ENCODE measurements around the gene USP40. TPM values are rescaled to one million over a fixed set of nuclear protein-coding genes. Genes with fewer than 3 reads are reported as not detected.

The USP40 gene
- total and polyA plus RNA-seq, 2 donors = 16.0 to 59.6 TPM

DNA sequence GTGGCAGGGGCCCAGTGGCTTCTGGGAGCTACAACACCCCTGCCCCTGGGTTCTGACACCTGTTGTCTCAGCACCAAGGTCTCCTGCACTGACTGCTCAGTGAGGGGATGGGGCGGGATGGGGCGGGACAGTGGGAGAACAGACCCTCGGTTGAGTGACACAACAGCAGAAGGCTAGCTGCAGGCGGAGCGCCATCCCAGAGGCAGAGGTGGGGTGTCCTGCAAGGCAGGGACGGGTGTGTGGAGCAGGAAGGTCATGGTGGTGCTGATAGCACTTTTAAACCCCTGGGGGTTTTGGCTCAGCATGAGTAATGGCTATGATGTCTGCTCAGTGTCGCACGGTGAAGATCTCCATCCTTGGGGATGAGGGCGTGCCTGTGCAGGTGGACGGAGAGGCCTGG lies 107.2 kb downstream of the USP40 start:
- WGBS = 94% methylated on average over 10 of the region's 10 CpGs

DNA sequence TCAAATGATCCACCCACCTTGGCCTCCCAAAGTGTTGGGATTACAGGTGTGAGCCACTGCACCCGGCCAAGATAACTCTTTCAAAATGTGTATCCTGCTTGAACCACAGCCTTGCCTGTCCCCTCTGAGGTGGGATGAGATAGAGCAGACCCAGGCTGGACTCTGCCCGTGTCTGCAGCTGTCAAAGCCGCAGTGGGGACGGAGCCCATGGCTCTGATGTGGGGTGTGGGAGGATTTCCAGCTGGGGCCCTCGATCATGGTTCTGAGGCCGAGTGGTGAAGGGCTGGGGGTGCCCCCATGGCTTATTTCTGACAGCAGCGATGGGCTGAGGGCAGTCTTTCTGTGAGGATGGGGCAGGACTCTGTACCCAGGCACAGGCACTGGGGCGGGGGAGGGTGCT lies 107.8 kb downstream of the USP40 start:
- H3K4me1 ChIP-seq (ENCODE audit: insufficient read depth) = no peaks in the 10 kb centered on the region
- H3K27ac ChIP-seq (ENCODE audit: low read depth) = no peak overlapping the region
- no peak overlapping the region for H3K4me3 ChIP-seq (ENCODE audit: low read depth, low read length)
- DNase-seq (ENCODE audit: extremely low spot score) = no peak
- peaks cover 7% of the 10 kb centered on the region for H3K36me3 ChIP-seq (ENCODE audit: insufficient read depth)
- 92% methylated on average over 8 of the region's 8 CpGs for WGBS

More for the DNA sequence above, 107.2 kb downstream of the USP40 start:
- Histone ChIP-seq H3K4me1 (ENCODE audit: insufficient read depth) (no peaks in the 10 kb centered on the region), H3K27ac (ENCODE audit: low read depth) (no peak overlapping the region), H3K4me3 (ENCODE audit: low read depth, low read length) (no peak overlapping the region), H3K36me3 (ENCODE audit: insufficient read depth) (peaks cover 10% of the 10 kb centered on the region)
- no peak for DNase-seq (ENCODE audit: extremely low spot score)

DNA sequence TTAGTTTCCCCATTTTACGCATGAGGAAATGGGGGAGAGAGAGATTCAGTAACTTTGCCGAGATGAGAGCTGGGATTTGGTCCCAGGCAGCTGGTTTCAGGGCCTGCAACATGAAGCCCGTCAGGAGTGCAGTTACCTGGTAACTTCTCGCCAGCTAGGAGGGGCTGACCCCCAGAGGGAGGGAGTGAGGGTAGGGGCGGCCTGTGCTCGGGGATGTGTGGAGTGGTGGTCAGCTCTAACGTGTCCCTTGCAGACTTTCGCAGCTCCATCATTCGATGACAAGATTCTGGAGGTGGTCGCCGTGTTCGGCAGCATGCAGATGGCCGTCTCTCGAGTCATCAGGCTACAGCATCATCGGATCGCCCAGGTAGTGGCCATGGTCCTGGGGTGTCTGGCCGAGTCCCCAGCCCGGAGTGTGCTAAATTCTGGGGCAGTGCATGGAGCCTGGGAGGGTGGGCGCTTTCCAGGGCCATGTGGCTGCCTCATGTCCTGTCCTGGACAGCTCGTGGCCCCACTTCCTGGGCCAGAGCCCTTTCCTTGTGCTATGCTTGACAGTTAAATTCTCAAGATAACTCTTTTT lies 108.5 kb downstream of the USP40 start:
- DNase-seq (ENCODE audit: extremely low spot score) = no peak
- H3K27ac ChIP-seq (ENCODE audit: low read depth) = no peak overlapping the region
- peaks cover 7% of the 10 kb centered on the region for H3K36me3 ChIP-seq (ENCODE audit: insufficient read depth)
- 94% methylated on average over 20 of the region's 20 CpGs for WGBS
- no peaks in the 10 kb centered on the region for H3K4me1 ChIP-seq (ENCODE audit: insufficient read depth)
- H3K4me3 ChIP-seq (ENCODE audit: low read depth, low read length) = no peak overlapping the region

DNA sequence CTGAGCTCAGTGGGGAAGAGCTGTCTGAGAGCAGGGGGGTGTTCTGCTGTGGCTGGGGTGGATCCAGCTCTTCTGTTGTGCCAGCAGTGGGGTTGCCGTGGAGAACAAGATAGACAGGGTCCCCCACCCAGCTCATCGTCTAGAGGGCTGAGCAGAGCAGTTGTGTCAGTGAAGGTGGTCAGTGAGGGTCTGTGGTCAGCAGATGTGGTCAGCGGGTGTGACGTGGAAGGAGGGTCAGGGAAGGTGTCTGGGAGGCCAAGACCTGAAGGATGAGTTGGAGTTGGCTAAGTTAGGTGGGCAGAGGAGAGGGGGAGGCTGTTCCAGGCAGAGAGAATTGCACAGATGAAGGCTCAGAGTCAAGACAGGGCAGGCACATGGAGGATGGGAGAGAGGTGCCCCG lies 109.2 kb downstream of the USP40 start:
- peaks cover 7% of the 10 kb centered on the region for H3K36me3 ChIP-seq (ENCODE audit: insufficient read depth)
- no peak for DNase-seq (ENCODE audit: extremely low spot score)
- 94% methylated on average over 5 of the region's 5 CpGs for WGBS

DNA sequence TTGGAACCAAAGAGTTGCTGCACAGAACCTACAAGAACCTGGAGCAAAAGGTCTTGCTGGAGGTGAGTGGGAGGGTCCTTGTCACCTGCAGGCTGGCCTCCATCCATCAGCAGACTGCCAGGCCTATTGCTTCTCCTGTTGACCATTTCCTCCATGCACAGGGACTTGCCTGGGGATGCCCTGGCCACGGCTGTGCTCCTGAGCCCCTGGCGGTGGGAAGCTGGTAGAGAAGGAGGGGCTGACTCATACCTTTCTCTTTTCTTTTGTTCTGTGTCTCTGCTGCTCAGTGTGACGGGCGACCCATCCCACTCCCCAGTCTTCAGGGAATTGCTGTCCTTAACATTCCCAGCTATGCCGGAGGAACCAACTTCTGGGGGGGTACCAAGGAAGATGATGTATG lies 109.6 kb downstream of the USP40 start:
- H3K36me3 ChIP-seq (ENCODE audit: insufficient read depth) = peaks cover 7% of the 10 kb centered on the region
- no peak for DNase-seq (ENCODE audit: extremely low spot score)
- 85% methylated on average over 5 of the region's 5 CpGs for WGBS
- no peak overlapping the region for H3K4me3 ChIP-seq (ENCODE audit: low read depth, low read length)
- no peaks in the 10 kb centered on the region for H3K4me1 ChIP-seq (ENCODE audit: insufficient read depth)
- H3K27ac ChIP-seq (ENCODE audit: low read depth) = no peak overlapping the region

More for the DNA sequence above, 109.2 kb downstream of the USP40 start:
- Histone ChIP-seq H3K4me3 (ENCODE audit: low read depth, low read length) (no peak overlapping the region), H3K27ac (ENCODE audit: low read depth) (no peak overlapping the region), H3K4me1 (ENCODE audit: insufficient read depth) (no peaks in the 10 kb centered on the region)

DNA sequence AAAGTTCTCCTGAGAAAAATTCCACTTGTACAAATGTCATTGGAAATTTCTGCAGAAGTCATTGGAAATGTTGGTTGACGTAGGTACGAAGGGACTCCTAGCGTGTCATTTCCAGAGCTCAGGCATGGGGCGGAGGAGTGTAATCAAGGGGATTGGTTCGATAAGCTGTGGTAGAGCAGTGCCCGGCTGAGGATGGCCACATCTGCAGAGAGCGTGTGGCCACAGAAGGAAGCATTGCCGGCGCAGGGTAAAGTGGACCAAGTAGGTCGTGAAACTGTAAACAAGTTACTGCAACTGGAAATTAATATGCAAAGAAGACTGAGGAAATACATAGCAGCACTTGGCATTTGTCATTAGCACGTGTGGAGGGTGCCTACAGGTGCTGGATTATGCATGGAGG lies 110.5 kb downstream of the USP40 start:
- WGBS = 94% methylated on average over 11 of the region's 11 CpGs
- no peak for DNase-seq (ENCODE audit: extremely low spot score)
- peaks cover 6% of the 10 kb centered on the region for H3K36me3 ChIP-seq (ENCODE audit: insufficient read depth)
- H3K4me3 ChIP-seq (ENCODE audit: low read depth, low read length) = no peak overlapping the region
- no peaks in the 10 kb centered on the region for H3K4me1 ChIP-seq (ENCODE audit: insufficient read depth)
- H3K27ac ChIP-seq (ENCODE audit: low read depth) = no peak overlapping the region

DNA sequence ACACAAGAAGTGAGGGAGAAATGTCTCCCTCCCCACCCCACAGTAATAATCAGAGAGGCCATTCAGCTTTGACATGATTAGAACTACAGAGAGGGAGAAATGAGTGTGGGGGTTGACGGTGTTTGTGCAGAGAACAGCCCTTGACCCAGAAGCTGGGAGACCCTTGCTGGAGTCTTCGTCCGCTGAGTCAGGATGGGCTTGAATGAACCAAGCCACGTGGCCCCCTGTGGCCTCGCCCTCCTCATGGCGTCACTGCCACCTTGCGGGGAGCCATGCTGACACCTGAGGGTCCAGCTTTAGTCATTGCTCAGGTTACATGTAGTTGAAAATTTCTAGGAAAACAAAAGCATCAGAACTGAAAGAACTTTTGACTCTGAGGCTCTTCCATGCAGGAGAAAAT lies 111.1 kb downstream of the USP40 start:
- DNase-seq (ENCODE audit: extremely low spot score) = no peak
- Histone ChIP-seq H3K4me1 (ENCODE audit: insufficient read depth) (no peaks in the 10 kb centered on the region), H3K4me3 (ENCODE audit: low read depth, low read length) (no peak overlapping the region), H3K27ac (ENCODE audit: low read depth) (no peak overlapping the region), H3K36me3 (ENCODE audit: insufficient read depth) (peaks cover 4% of the 10 kb centered on the region)
- 95% methylated on average over 7 of the region's 7 CpGs for whole genome bisulfite sequencing

DNA sequence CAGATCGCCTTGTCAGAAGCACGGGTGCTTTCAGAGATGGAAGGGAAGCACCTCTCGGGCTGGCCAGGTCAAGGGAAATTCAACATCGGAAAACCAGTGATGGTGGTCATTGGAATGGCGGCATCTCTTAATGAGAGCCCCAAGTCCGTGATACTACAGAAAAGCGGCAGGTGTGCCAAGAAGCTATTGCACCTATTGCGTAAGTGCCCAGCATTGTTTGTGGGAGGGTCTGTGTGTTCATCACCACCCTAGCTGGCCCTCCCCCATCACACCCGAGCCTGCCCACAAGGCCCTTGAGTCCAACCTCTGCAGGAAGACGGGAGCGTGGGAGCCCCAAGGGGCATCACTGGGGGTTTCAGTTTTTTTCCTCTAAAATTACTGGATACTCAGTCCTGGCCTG lies 111.6 kb downstream of the USP40 start:
- H3K4me3 ChIP-seq (ENCODE audit: low read depth, low read length) = no peak overlapping the region
- no peak for DNase-seq (ENCODE audit: extremely low spot score)
- H3K4me1 ChIP-seq (ENCODE audit: insufficient read depth) = no peaks in the 10 kb centered on the region
- no peak overlapping the region for H3K27ac ChIP-seq (ENCODE audit: low read depth)
- WGBS = 92% methylated on average over 11 of the region's 11 CpGs
- peaks cover 4% of the 10 kb centered on the region for H3K36me3 ChIP-seq (ENCODE audit: insufficient read depth)

DNA sequence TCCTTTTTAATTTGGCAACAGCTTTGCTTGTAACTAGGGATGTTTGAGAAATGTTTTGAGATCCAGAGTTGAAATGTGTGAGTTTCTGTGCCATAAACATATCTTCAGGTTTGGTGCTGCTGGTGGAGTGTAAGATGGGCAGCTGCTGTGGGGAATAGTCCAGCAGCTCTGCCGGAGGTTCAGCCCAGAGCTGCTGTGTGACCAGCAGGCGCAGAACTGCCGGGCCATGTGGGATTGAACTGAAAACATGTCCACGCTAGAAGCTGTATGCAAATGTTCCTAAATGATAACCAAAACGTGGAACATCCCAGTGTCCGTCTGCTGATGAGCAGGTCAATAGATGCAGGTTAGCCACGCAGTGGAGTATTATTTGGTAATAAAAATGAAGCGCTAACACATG lies 112.7 kb downstream of the USP40 start:
- no peak overlapping the region for H3K4me3 ChIP-seq (ENCODE audit: low read depth, low read length)
- H3K27ac ChIP-seq (ENCODE audit: low read depth) = no peak overlapping the region
- 93% methylated on average over 8 of the region's 8 CpGs for WGBS
- H3K4me1 ChIP-seq (ENCODE audit: insufficient read depth) = no peaks in the 10 kb centered on the region
- peaks cover 4% of the 10 kb centered on the region for H3K36me3 ChIP-seq (ENCODE audit: insufficient read depth)
- no peak for DNase-seq (ENCODE audit: extremely low spot score)

DNA sequence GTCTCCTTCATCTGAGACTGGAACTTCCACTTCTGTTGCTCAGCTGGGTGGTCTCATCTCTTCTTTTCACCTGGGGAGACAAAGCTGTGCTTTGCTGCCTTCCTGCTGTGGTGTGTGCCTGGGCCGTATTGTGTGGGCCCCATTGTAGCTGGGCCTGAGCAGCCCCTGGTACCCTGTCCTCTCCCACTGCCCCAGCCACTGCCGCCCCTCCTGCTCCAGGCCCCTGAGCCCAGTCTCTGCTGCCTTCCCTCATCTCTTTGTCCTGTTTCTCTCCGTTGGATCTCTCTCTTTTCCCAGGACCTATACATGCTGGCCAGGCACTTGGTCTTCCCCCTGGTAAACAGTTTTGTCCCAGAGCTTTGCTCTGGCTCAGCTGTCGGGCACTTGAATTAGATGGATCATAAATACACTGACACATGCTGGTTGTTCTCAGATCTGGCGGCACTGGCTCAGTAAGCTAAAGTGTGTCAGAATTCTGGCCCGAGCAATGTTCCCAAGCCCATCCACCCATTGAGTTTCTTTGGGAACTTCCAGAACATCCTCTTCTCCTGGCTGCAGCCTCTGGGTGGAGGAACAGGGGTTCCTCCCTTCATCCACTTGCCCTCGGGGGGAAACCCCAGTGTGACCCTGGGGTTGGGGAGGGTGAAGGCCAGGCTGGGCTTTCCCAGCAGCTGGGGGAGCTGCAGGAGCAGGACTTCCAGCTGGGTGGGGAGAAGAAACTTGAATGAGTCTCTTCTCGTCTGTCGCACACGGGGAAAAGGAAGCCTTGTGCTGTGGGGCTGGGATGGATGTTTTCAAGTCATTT lies 113.3 kb downstream of the USP40 start:
- DNase-seq (ENCODE audit: extremely low spot score) = no peak
- Histone ChIP-seq H3K27ac (ENCODE audit: low read depth) (no peak overlapping the region), H3K4me1 (ENCODE audit: insufficient read depth) (no peaks in the 10 kb centered on the region), H3K4me3 (ENCODE audit: low read depth, low read length) (no peak overlapping the region), H3K36me3 (ENCODE audit: insufficient read depth) (peaks cover 4% of the 10 kb centered on the region)
- 82% methylated on average over 10 of the region's 10 CpGs for WGBS

DNA sequence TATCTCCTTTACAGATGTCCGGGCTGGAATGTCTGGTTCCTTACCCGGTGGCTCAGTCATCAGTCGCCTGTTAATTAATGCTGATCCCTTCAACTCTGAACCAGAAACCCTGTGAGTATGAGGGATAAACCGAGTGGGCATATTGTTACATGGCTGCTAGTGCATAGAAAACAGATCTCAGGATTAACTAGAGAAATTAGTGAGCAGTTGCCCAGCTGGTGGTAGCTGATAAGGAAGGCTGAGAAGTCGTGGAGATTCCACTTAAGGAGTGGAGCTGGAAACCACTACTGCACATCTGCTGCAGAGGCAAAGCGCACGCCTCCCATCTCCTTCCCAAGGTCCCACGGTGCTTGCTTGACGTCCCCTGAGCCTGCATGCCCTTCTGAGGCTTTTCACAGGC lies 114.6 kb downstream of the USP40 start:
- 79% methylated on average over 9 of the region's 9 CpGs for WGBS
- DNase-seq (ENCODE audit: extremely low spot score) = no peak
- Histone ChIP-seq H3K4me3 (ENCODE audit: low read depth, low read length) (no peak overlapping the region), H3K36me3 (ENCODE audit: insufficient read depth) (peaks cover 2% of the 10 kb centered on the region), H3K4me1 (ENCODE audit: insufficient read depth) (no peaks in the 10 kb centered on the region), H3K27ac (ENCODE audit: low read depth) (no peak overlapping the region)

DNA sequence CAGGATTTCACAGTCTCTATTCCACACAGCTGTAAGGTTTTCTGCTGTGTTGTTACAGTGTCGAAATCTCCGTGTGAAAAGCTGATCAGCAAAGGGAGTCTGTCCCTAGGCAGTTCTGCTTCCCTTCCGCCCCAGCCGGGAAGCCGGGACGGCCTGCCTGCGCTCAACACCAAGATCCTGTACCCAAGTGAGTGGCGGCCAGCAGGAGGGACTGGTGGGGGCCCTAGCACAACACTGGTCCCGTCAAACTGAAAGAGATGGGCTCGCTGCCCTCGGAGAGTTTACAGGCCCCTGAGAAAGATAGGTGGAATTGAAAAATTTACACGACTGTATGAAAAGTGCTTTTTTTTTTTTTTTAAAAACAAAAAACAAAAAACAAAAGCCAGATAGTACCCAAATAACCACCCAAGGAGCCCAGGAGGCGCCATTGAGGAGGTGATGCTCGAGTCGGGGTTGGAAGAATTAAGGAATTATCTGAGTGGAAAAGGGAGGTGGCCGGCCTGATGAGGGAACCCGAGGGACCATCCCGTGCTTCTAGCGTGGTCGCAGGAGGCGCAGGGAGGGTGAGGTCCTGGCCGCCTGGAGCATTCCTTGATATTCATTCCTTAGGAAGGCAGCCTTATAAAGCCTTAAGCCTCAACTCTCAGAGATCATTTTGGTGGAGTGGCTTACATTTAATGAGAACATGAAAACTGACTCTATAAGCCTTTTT lies 115.6 kb downstream of the USP40 start:
- no peak overlapping the region for H3K27ac ChIP-seq (ENCODE audit: low read depth)
- H3K4me3 ChIP-seq (ENCODE audit: low read depth, low read length) = no peak overlapping the region
- DNase-seq (ENCODE audit: extremely low spot score) = no peak
- 94% methylated on average over 22 of the region's 22 CpGs for WGBS
- H3K36me3 ChIP-seq (ENCODE audit: insufficient read depth) = peaks cover 2% of the 10 kb centered on the region
- no peaks in the 10 kb centered on the region for H3K4me1 ChIP-seq (ENCODE audit: insufficient read depth)

DNA sequence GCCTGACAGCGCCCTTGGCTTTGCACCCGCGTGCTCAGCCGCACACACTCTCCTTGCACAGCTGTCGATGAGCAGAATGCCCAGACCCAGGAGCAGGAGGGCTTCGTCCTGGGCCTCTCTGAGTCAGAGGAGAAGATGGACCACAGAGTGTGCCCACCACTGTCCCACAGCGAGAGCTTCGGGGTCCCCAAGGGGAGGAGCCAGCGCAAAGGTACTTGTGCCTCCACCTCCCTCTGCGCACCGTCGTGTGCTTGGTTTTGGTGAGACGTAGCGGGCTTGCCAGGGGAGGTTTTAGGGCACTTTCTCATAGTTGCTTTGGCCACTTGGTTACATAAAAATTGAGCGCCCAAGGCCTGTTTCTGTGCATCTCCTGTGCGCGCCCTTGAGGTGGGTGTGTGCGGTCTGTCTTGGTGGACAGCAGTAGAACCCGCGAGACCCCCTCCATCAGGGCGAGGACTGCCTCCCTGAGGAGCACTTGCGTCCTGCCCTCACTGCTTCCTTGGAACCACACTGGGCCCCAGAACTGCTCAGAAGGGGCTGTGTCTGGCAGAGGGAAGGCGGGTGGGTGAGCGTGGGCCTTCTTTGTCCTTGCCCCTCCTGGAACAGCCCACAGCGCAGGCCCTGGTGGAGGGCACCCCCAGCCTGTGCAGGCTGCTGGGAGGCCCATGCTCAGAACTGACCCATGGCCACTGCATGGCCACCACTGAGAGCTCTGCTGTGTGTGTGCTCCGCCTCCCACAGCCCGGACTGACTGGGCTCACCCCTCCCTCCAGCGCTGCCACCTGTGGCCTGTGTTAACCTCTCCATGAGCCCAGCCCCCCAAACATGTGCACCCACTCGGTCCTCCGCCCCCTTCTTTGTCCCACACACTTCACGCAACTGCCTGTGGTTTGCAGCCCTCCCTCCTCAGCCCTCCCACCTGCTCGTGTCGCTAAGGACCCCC lies 116.4 kb downstream of the USP40 start:
- H3K4me3 ChIP-seq (ENCODE audit: low read depth, low read length) = no peak overlapping the region
- H3K4me1 ChIP-seq (ENCODE audit: insufficient read depth) = no peaks in the 10 kb centered on the region
- no peak overlapping the region for H3K27ac ChIP-seq (ENCODE audit: low read depth)
- peaks cover 1% of the 10 kb centered on the region for H3K36me3 ChIP-seq (ENCODE audit: insufficient read depth)
- WGBS = 93% methylated on average over 33 of the region's 33 CpGs
- DNase-seq (ENCODE audit: extremely low spot score) = no peak
